HG03039 (cell line): Measurements from ENCODE around the gene PIK3R6.

Experiments
- ATAC-seq: cut with Tn5 transposase; IDR thresholded peaks from one replicate; pipeline ENCODE4 v1.9.1; 2021; ENCODE audit warnings: mild to moderate bottlenecking, moderate library complexity; ENCODE audit not compliant: unreplicated experiment

Gene PIK3R6

DNA sequence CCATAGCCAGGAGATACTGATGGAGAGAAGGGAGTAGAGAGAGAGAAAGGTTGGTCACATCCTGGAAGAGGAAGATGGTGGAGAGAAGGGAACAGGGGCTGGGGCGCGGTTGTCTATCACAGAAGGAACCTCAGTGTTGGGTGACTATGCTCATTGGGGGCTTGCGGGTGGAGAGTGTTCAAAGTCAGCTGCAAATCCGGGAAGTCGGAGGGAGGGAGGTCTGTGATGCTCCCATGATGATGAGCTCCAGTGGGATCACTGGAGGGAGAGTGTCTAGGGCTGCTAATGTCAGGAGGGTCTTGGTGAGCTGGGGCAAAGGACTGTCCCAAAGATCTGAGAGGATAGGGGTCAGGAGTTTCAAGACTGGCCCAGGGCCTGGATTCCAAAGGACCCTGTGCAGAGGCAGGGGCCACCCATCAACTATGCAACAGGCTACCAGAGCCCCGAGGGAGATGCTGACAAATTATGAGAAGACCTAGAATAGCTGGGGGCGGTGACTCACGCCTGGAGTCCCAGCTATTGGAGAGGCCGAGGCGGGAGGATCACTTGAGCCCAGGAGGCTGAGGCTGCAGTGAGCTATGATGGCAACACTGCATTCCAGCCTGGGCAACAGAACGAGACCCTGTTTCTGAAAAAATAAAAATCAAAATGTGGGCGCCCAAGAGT, 111.8 kb downstream of the PIK3R6 start:
- no peak for ATAC-seq

- no peak for ATAC-seq
These were observed 112.6 kb downstream of the PIK3R6 start for GRCh38 chr17:8754890-8755289.

GRCh38 chr17:8753976-8754440, 113.5 kb downstream of the PIK3R6 start:
- no peak for ATAC-seq

GRCh38 chr17:8753136-8753975, 114.1 kb downstream of the PIK3R6 start:
- ATAC-seq, result no peak
